Fibroblast of peridontal ligament (primary cell): ENCODE data around the gene NLE1.
"Not testable (repeated sequence)": the region's sequence is repeated elsewhere in the genome, so short reads cannot be mapped to it uniquely, and the experiment has no call there.

Source experiments
- DNase-seq: peaks from one replicate; pipeline ENCODE4 v3.0.0-alpha.2; 2010; ENCODE audit errors: extremely low read depth

Gene NLE1

DNA sequence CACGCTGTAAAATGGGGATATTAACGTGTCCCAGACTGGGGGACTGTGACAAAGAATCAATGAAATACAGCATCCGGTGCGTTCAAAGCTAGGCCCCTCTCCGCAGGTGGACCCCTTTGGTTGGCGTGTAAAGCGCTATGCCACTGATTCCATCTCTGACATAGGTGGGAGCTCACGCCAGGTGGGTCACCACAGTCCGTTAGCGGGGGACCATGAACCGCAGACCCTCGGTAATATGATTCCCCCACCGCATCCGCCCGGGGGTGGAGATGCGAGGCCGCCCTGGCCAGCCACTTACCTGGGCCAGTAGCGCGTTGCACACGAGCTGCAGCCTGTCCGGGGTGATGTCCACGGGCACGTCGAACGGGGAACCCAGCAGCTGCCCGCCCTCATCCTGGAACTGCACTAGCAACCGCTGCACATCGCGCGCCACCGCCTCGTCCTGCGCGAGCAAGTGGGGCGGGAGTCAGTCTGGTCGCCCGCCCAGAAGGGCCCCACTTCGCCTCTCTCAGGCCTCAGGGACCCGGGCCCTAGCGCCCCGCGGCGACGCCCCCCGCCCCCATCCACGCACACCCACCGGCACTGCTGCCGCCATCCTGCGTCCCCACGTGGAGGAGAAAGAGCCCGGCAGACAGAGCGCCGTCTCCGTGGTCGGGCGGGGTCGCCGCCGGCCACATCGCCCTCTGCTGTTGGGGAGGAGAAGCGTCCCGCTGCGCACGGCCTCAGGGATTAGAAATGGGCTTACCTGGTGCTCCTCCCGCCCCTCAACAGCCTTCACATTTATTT is at the start of gene NLE1:
Gene NLE1, minus strand, starts transcription at position 623 of the 786 bp plus-strand sequence. Its CDS starts 28 bp downstream, at position 595.
- DNase-seq = peak; percentile 70

DNA sequence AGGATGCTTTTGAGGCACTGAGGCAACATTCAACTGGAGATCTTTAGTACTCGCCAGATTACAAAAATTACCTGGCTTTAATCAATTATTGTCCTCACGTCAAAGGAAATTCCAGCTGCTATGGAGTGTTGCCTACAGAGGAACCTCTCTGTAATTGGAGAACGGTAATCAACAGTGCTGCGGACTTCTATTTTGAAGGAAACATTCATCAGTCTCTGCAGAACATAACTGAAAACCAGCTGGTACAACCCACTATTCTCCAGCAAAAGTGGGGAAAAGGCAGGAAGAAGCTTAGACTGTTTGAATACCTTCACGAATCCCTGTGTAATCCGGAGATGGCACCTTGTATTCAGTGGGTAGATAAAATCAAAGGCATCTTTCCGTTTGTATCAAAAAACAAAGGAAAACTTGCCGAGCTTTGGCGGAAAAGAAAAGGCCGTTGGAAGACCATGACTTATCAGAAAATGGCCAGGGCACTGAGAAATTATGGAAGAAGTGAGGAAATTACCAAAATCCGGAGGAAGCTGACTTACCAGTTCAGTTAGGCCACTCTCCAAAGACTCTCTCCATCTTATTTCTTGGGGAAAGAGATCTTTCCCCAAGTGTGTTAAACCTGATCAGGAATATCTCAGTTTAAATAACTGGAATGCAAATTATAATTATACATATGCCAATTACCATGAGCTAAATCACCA is 49.0 kb upstream of the NLE1 start:
- DNase-seq = peak; percentile 6

DNA sequence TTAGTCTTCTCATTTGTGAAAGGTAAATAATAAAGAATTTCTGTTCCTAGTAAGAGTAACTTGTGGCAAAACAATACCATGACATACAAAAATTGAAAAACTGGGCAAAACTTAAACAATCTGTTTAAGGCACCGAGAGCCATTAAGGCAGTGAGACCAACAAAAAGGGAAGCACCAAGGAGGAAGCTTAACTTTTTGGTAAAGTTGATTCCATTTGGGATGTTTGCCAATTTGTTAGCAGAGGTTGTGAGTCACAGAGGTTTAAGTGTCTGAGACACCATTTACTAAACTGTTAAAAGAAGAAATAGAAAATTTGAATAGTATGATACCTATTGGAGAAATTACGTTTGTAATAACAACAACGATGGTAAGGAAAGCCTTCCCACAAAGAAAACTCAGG is 47.2 kb upstream of the NLE1 start:
- peak; percentile 34 for DNase-seq

DNA sequence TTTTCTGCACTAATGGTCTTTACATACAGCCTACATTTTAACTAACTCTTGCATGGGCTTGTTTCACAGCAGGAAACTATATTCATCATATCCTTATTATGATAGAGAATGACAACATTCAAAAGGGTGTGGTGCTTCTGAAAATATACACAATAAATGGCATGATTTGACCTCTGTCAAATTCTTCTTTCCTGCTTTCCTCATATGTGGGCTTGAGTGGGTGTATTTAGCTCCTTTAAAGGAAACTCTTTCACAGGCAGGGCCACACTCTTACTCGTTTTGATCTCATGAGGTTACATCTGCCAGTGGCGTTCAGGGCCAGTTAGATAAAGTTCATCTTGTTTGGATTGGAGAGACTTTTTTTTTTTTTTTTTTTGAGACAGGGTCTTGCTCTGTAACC is 46.0 kb upstream of the NLE1 start:
- peak; percentile 4 for DNase-seq

DNA sequence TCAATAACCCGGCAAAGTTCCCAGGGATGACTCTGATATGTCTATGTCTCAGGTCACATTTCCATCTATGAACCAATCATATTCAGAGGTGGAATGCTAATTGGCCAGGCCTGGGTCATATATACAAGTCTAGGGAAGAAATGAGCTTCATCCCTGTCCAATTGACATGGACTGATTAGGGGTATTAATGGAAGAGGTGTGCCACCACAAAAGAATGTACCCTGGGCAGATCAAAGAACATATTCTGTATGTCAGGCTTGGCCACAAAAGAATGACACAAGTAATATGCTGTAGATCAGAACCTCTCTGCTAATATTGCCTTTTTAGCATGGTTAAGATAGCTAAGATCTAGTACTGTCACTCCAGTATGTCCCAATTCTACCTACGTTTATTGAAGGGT is 45.4 kb upstream of the NLE1 start:
- no peak for DNase-seq

DNA sequence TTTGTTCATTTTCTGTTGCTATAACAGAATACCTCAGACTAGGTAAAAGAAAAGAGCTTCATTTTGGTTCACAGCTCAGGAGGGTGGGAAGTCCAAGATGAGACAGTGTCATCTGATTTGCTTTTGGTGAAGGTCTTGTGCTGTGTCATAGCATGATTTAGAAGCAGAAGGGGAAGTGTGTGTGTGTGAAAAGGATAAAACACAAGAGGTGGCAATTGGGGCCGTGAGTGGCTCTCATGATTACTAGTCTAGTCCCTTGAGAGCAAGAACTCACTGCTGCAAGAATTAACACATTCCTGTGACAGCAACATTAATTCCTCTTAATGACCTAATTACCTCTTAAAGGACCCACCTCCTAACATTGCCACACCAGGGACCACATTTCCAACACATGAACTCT is 43.7 kb upstream of the NLE1 start:
- DNase-seq = no peak

DNA sequence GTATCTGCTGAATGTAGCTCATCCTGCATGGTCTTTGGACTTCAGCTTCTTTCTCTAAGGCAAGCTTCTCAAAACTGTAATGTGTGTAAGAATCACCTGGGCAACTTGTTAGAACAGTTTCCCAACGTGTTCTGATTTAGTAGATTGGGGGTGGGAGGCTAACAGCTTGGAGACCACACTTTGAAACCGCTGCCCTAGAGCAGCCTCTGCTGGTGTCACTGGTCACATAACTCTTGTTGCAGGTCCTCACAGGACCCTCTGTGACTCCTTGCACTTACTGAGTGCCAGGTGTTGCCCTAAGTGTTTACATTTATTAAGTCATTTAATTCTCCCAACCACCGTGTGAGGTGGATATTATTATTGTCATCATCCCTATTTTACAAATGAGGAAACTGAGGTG is 42.2 kb upstream of the NLE1 start:
- DNase-seq = no peak

DNA sequence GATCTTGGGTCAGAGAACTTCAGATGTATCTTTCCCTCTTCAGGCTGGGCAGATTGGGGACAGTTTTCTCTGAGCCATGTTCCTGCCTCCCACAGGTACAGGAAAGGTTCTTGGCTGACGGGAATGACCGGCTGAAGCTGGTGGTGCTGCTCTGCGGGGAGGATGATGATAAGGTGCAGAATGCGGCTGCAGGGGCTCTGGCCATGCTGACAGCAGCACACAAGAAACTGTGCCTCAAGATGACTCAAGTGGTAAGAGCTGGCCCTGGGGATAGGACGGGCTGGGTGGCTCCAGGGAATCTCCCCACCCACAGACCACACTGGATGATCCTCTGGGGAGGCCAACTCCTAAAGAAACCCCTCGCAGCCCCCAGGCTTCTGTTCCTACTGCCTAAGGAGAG is 41.2 kb upstream of the NLE1 start:
- DNase-seq = no peak

DNA sequence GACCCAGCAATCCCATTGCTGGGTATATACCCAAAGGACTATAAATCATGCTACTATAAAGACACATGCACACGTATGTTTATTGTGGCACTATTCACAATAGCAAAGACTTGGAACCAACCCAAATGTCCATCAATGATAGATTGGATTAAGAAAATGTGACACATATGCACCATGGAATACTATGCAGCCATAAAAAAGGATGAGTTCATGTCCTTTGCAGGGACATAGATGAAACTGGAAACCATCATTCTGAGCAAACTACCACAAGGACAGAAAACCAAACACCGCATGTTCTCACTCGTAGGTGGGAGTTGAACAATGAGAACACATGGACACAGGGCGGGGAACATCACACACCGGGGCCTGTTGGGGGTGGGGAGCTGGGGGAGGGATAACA is 37.3 kb upstream of the NLE1 start:
- DNase-seq = not testable (repeated sequence)

DNA sequence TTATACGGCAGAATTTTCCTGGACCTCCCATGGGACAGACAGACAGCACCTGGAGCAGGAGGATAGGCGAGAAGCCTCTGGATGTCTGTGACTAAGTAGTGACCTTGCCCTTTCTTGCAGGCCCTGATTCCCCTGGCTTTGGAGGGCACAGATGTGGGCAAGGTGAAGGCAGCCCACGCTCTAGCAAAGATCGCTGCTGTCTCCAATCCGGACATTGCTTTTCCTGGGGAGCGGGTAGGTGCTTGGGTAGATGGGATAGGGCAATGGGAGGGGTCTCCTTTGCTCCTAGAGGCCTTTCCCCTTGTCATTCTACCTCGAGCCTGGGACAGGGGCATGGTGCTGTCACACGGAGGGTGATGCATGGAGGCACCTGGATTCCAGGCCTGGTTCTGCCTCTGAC is 34.8 kb upstream of the NLE1 start:
- DNase-seq = no peak

DNA sequence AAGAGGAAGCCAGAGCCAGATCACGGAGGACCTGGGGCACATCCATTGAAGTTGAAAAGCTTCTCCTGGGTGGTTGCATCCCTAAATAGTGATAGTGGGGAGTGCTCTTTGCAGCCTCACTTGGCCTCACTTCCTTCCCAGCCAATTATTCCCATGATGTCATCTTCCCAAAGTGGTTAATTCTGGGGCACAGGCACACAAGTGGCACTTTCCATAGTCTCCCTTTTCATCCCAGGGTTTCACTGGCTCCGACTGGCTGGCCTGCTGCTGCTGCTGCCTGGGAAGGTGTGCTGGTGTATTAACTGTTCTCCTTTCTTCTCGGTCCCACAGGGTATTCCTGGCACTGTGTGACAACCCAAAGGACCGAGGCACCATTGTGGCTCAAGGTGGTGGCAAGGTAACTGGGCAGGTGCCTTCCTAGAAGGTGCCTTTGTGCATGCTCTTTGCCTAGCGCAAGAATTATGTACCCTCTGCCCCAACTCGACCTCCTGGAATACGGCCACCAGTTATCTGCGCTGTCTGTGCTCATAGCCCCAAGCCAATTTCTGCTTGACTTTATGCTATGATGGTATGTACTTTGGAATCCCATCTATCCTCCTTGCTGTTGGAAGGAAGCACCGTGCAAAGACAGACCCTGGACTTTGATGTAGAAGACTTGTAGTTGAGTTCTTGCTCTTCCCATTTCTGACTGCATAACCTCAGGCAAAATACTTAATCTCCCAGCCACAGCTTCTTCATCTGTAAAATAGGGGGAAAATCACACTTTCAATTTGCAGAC is 33.7 kb upstream of the NLE1 start:
- no peak for DNase-seq

DNA sequence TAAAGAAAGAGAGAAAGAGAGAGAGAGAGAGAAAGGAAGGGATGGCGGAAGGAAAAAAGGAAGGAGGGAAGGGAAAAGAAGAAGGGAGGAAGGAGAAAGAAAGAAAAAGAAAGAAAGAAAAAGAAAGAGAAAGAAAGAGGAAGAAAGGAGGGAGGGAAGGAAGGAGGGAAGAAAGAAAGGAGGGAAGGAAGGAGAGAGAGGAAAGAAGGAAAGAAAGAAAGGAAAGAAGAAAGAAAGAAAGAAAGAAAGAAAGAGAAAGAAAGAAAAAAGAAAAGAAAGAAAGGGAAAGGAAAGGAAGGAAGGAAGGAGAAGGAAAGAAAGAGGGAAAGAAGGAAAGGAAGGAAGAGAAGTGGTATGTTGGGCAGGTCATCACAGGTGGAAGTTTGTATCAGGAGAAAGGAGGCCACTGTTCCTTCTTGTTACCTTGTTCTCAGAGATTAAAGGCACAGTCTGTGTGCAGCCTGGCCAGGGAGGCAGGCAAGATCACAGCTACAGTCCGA is 32.8 kb upstream of the NLE1 start:
- no peak for DNase-seq

DNA sequence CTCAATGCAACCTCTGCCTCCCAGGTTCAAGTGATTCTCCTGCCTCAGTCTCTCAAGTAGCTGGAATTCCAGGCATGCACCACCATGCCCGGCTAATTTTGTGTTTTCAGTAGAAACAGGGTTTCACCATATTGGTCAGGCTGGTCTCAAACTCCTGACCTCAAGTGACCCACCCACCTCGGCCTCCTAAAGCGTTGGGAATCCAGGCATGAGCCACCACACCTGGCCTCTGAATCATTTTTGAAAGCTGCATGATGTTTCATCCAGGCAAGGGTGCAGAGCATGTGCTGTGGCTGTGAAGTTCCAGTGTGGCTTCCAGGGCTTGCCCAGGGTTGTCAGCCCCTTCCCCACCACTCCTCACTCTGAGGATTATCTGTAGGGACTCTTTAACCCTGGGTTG is 30.2 kb upstream of the NLE1 start:
- not testable (repeated sequence) for DNase-seq

DNA sequence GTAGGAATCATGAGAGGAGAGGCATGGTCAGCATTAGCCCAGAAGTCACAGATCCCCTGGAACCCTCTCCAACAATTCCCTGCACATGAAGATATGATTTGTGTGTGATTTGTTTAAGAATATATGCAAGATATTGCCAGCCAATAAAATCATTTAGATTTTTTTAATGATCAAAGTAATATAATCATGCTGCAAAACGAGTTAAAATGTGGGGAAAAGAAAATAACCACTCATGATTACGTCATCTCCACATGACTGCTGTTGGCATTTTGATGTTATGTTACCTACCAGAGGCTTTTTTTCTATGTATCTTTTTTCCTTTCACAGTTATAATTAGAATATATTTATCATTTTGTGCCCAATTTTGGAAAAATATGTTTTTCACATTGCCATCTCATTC is 29.7 kb upstream of the NLE1 start:
- peak; percentile 59 for DNase-seq

DNA sequence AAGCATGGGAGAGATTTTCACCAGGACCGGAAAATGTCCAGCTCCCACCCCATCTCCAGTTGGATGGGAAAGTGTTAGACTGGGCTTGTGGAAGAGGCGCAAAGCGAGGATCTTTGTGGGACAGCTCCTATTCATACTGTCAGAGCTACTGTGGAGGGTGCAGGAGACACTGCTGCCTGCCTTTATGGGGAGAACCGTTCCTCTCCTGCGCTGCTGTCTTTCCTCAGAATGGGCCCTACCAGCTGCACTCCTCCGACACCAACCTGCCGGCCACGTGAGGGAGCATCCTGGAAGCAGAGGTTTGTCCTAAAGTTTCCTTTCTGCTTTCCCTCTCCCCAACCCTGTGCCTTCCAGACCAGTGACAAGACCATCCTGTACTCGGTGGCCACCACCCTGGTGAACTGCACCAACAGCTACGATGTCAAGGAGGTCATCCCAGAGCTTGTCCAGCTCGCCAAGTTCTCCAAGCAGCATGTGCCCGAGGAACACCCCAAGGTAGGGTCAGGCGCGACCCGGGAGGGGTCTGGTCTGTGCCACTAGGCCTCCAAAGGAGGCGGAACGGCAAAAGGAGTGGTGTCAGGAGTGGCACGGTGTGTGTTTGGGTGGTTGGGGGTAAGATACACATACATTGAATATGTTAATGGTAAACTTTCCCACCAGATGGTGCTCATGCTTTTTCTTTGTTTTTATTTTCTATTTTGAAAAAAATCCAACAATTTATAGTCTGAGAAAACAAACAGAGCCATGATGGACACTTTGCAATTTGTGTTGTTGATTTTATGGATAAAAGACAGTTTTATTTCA is 29.1 kb upstream of the NLE1 start:
- DNase-seq = peak; percentile 73

DNA sequence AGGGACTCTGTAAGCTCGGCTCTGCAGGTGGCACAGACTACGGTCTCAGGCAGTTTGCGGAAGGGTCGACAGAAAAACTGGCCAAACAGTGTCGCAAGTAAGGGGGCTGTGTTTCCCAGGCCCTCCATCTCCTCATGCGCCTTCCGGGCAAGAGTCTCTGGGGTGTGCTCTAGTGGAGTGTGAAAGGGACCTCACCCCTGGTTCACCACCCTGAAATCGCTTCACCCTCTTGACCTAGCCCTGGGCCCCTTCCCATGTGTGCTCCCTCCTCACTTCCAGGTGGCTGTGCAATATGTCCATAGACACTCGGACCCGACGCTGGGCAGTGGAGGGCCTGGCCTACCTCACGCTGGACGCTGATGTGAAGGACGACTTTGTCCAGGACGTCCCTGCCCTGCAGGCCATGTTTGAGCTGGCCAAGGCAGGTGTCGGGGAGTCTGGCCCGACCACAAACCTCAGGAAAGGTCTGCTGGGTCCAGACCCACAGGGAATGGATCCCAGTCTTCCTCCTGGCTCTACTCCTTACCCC is 27.8 kb upstream of the NLE1 start:
- no peak for DNase-seq

DNA sequence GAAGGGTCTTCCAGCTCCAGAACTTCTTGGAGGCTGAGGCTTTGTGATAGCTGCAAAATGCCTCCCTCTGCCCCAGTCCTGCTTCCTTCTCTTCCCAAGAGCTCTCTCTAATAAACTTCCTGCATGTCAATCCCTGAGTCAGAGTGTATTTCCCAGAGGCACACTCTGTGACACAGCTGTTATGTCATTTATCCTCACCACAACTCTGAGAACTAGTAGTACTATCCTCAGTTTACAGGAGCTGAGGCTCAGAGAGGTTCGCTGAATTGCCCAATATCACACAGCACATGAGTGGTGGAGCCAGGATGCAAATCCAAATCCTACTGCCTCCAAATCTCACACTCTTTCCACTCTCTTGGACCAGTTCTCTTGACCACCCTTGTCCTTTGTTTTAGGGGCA is 25.6 kb upstream of the NLE1 start:
- DNase-seq = peak; percentile 30

DNA sequence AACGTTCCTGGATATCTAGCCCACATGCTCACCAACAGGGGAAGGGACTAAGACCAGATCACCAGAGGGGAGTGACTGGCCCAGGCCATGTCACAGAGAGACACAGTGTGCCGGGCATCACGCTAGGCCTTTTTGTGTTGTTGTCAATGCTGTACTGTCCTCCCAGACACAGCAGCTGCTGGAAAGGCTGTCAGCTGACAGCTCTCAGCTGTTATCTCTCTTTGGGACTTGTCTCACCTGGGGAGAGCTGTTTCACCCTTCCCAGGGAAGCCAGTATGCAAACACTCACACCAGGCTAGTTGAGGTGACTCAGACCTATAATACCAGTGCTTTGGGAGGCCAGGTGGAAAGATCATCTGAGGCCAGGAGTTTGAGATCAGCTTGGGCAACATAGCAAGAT is 24.9 kb upstream of the NLE1 start:
- DNase-seq = no peak

DNA sequence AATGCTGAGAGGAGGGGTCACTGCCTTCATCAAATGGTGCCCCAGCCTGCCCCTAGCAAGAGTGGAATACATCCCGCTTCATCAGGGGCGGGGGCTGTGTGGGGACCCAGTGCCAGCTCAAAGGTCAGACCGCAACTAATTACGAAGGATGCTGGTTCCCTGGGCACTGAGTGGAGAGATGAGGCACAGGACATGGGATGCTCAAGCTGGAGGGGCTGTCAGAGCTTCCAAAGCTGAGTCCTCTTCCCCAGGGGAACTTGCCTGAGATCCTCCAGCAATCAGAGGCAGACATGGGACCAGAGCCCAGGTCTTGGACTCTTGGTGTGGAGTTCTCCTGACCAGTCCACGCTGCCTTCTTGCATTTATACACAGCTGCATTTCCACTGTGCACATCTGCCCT is 24.4 kb upstream of the NLE1 start:
- no peak for DNase-seq

DNA sequence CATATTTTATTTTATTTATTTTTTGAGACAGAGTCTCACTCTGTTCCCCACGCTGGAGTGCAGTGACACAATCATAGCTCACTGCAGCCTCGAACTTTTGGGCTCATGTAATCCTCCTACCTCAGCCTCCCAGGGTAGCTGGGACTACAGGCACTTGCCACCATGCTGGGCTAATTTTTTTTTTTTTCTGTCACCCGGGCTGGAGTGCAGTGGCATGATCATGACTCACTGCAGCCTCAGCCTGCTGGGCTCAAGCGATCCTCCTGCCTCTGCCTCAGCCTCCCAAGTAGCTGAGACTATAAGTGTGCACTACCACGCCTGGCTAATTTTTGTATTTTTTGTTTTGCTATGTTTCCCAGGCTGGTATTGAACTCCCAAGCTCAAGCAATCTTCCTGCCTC is 22.6 kb upstream of the NLE1 start:
- no peak for DNase-seq

DNA sequence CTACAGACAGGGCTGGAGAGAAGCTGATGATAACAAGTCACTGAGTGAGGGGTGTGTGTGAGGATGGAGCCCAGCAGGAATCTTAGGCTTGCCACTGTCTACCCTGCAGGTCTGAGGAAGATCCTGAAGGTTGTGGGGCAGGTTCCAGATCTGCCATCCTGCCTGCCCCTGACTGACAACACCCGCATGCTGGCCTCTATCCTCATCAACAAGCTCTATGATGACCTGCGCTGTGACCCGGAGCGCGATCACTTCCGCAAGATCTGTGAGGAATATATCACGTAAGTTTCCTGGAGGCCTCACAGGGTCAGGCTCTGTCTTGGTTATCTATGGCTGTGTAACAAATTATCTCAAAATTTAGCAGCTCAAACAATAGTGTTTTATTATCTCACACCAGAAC is 21.8 kb upstream of the NLE1 start:
- no peak for DNase-seq
